GM19455 (cell line): Measurements from ENCODE around the gene PMEL.
"Not testable (repeated sequence)": the region's sequence is repeated elsewhere in the genome, so short reads cannot be mapped to it uniquely, and the experiment has no call there.

Experiments used
- ATAC-seq: cut with Tn5 transposase; IDR thresholded peaks from one replicate; pipeline ENCODE4 v1.9.1; 2021; ENCODE audit not compliant: unreplicated experiment

Gene PMEL

DNA sequence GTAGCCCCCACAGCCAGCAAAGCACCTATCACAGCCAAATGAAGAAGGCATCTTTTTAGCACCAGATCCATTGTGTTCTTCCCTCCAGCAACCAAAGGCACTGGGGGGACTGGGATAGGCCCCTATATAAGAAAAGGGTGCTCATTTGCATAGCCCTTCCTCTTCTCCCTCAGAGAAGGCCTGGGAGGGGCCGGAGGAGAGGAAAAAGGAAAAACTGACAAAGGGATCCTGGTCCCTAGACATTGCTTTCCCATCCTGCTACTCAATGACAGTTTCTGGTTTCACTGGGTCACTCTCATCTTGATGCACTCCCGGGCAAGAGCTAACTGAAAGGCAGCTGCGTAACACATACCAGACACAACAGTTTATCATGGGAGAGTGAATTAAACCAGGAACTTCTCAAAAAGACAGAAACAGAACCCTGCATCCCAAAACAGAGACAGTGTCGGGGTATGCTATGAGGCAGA lies at the start of gene PMEL:
Gene PMEL (minus strand): TSS at position 102 of the 467 bp plus-strand sequence. CDS start 31 bp downstream, at position 71.
- ATAC-seq, result no peak

GRCh38 chr12:56014205-56014604 lies 48.4 kb upstream of the PMEL start:
- no peak for ATAC-seq

- ATAC-seq, result no peak
Observed at GRCh38 chr12:56013482-56013881, 47.6 kb upstream of the PMEL start.

GRCh38 chr12:56011509-56012090 lies 45.8 kb upstream of the PMEL start:
- ATAC-seq, result no peak

- no peak for ATAC-seq
Observed at GRCh38 chr12:56010111-56010570, 44.3 kb upstream of the PMEL start.

DNA sequence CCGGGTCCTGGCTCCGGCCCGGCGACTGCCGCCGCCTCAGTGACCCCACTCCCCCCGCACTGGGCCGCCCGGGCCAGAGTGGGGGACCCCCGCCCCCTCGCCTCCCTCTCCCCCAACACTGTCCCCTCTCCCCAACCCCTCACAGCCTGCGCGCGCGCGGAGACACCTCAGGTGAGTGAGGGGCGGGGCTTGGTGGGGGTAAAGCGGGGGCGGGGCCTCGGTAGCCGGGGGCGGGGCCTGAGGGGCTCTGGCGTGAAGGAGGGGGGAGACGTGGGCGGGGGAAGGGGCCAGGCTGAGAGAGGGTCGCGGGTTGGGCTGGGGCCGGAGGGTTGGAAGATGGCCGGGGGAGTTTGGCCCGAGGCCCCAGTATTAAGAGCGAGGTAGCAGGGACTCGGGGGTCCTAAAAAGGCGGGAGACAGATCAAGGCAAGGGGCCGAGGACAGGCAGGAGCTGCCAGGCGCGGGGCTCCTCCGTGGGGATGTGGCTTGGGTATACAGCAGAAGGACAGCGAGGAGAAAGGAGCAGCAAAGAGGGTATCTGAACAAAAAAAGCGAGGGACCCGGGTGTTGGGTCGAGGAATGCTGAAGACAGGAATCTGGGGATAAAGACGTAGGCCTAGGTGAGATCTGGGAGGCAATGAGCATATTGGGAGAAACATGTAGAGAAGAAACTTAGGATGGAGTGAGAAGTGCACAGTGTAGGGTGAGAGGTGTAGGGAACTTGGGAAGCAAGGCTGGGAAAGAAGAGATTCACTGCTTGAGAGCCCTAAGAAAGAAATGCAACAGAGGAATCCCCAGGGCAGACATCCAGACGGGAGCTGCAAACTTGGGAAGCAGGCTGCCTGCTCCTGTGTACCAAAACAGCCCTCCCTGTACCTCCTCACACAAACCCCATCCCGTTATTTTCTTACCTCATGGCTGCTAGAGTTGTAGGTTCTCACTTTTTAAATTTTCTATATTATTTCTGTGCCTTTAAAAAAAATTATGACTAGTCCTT lies 42.0 kb upstream of the PMEL start:
- ATAC-seq, result peak; percentile 45

DNA sequence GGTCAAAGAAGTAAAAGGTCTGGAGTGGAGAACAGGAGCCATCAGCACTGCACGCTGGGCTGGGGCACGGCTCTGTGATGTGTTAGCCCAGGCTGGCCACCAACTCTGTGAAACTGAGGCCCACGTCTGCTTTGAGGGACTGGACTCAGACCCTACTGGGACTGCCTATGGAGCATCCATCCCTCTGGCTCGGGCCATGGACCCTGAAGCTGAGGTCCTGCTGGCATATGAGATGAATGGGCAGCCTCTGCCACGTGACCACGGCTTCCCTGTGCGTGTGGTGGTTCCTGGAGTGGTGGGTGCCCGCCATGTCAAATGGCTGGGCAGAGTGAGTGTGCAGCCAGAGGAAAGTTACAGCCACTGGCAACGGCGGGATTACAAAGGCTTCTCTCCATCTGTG lies 38.4 kb upstream of the PMEL start:
- no peak for ATAC-seq

DNA sequence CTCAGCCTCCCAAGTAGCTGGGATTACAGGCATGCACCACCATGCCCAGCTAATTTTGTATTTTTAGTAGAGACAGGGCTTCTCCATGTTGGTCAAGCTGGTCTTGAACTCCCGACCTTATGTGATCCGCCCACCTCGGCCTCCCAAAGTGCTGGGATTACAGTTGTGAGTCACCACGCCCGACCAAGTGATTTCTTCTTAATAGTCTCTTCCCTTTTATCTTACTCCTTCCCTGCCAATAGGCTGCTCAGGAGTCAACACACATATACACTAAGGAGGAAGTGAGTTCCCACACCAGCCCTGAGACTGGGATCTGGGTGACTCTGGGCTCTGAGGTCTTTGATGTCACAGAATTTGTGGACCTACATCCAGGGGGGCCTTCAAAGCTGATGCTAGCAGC lies 37.5 kb upstream of the PMEL start:
- ATAC-seq, result not testable (repeated sequence)

GRCh38 chr12:56001487-56002100 lies 35.8 kb upstream of the PMEL start:
- no peak for ATAC-seq

- not testable (repeated sequence) for ATAC-seq
Observed at GRCh38 chr12:55999999-56000540, 34.2 kb upstream of the PMEL start.

DNA sequence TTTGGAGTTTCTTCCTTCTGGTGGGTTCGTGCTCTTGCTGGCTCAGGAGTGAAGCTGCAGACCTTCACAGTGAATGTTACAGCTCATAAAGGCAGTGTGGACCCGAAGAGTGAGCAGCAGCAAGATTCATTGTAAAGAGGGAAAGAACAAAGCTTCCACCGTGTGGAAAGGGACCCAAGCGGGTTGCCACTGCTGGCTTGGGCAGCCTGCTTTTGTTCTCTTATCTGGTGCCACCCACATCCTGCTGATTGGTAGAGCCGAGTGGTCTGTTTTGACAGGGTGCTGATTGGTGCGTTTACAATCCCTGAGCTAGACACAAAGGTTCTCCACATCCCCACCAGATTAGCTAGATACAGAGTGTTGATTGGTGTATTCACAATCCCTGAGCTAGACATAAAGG lies 33.7 kb upstream of the PMEL start:
- ATAC-seq, result not testable (repeated sequence)

DNA sequence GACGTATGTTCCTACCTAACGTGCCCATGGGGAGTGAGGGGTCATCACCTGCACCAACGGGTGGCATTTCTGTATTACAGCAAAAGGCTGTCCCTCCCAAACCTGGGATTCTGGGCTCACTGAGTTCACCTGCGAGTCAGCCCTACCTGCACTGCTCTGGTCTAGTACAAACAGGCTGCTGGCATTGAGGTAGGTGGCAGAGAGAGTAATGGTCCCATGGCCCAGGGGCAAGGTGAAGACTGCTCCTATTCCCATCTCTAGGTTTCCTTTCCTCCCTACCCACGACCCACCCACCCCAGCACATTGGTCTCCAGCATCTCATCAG lies 31.7 kb upstream of the PMEL start:
- no peak for ATAC-seq

DNA sequence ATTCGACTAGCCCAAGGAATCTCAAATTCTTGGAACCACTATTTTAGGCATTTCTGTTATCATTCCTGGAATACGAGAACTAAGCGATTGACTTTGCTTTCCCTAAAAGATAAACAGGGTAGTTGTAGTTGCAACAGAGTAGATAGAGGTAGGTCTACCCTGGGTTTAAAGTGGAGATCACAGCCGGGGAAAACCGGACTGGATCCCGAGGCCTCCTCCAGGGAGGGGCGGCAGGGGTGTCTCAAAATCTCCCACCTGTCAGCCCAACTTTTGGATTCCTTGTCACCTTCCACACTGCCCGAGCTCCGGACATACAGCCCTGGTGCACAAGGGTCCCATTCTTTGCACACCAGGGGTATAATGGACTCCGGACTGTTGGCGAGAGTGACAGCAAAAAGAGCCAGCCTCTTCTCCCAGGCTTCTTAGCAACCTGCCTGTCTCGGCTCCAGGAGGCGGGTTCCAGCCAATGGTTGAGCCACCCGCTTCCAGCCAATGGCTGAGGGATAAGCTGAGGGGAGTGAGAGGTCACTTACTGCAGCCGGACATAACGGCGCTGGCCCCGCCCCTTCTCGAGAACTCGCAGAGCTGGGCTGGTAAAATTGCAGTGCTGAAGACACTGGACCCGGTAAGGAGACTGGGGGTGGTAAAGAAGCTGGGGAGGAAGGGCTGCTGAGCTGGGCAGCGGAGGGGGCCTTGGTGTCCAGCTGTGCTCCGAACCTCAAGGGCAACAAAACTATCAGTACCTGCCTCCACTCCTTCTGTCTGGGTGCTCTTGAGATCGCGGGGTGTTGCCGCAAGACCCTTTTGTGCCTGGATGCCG lies 31.1 kb upstream of the PMEL start, which contains the start of gene SUOX:
Gene SUOX (plus strand): TSS at position 562 of the 820 bp plus-strand sequence. CDS start 4,946 bp downstream, outside the sequence.
- ATAC-seq, result peak; percentile 98

DNA sequence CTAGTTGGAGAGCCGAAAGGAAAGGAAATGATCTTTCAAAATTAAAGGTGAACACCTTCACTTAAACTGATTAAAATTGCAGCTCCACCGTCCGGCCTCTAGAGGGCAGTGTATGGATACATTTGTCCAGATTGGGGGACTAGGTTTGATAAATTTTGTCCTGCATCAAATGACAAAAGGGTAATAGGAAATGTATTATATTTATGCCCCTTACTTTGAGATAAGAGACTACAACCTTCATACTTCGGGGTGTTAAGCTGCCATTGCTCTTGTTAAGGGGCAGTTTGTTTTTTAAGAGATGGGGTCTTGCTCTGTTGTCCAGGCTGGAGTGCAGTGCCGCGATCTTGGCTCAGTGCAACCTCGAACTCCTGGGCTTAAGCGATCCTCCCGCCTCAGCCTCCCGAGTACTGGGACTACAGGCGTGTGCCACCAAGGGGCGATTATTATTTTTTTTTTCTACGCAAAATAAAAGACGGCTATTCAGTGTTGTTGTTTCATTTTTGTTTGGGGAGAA lies 30.4 kb upstream of the PMEL start:
- no peak for ATAC-seq

- no peak for ATAC-seq
Observed at GRCh38 chr12:55995366-55995765, 29.5 kb upstream of the PMEL start.

- no peak for ATAC-seq
Observed at GRCh38 chr12:55993230-55993853, 27.5 kb upstream of the PMEL start.

DNA sequence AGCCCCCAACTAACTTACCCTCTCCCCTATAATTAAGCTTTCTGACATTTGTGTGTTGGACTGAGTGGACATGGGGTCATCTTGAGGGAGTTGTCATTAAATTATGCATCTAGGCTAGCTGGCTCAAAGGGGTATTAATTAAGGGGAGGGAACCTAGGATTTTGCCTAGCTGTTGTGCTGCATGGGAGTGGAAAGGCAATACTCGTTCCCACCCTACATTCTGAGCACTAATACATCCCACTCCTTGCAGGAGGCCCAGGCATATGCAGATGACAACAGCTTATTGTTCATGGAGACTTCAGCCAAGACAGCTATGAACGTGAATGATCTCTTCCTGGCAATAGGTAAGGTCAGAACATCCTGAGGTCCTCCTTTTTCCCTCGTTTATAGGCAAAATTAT lies 25.3 kb upstream of the PMEL start:
- ATAC-seq, result no peak

GRCh38 chr12:55985976-55986375 lies 20.1 kb upstream of the PMEL start:
- ATAC-seq, result not testable (repeated sequence)

DNA sequence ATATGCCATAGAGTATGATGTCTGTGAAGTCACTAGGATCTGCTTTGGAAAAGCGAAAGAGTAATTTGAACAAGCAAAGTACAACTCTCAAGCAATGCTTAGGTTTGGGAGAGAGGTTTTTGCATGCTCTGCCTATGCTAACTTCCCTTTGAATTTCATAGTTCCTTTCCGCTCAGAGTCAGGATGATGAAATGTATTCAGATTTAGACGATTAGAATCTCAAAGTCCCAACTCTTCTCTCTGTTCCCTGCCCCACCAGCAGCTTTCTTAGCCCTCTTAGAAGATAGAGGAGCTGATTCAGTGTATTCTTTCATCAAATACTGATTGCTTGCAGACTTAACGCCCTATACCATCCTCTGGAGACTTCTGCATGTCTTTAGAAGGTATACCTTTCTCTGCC lies 19.5 kb upstream of the PMEL start:
- no peak for ATAC-seq

DNA sequence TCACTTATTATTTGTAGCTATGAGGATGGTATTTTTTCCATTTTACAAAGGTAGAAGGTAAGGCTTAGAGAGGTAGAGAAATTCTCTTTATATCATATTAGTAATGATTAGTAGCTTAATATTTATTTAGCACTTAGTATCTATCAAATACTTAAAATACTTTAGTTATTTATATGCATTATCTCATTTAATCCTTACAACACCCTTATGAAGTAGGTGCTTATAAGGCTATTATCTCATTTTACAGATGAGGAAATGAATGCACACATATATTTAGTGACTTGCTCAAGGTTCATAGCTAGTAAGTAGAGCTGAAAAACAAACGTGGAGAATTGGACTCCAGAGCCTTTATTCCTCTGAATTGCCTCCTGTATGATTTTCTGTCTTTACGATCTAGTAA lies 19.0 kb upstream of the PMEL start:
- ATAC-seq, result no peak
